ENCODE measurements around the gene LRRC17.
"Not testable (repeated sequence)": the region's sequence is repeated elsewhere in the genome, so short reads cannot be mapped to it uniquely, and the experiment has no call there.

DNA sequence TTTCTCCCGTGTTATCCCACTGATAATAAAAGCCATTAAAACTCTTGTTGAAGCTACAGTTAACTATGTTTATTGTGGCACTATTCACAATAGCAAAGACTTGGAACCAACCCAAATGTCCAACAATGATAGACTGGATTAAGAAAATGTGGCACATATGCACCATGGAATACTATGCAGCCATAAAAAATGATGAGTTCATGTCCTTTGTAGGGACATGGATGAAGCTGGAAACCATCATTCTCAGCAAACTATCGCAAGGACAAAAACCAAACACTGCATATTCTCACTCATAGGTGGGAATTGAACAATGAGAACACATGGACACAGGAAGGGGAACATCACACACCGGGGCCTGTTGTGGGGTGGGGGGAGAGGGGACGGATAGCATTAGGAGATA, 64.8 kb downstream of the LRRC17 start:
- not testable (repeated sequence) for TF ChIP-seq EZH2phosphoT487 (IDR thresholded peaks at IDR 0.05; ENCODE audit: insufficient read depth, low read depth); EZH2 (IDR thresholded peaks at IDR 0.05; ENCODE audit: insufficient read depth, poor library complexity, severe bottlenecking)

All from GM23248 (cell line).